B cell (primary cell): ENCODE data around the gene FADS2. TPM values are rescaled to one million over a fixed set of nuclear protein-coding genes. Genes with fewer than 3 reads are reported as not detected.

Experiments used
- ATAC-seq: fragments of 200-7000 bp; cut with Tn5 transposase; one replicate; pipeline ENCODE4 v1.10.0; 2021; ENCODE audit warnings: low read depth, mild to moderate bottlenecking, moderate number of reproducible peaks, moderate library complexity
- CTCF ChIA-PET: fragments of 350-600 bp; sonication (Branson Sonifier 250); formaldehyde crosslinking; loops from one replicate; lab custom pipeline; 2021; ENCODE audit warnings: antibody characterized with exemption, inconsistent platforms; lab: Charles Lee
- POLR2A ChIA-PET: fragments of 350-600 bp; sonication (Branson Sonifier 250); formaldehyde crosslinking; loops from one replicate; lab custom pipeline; 2021; ENCODE audit warnings: antibody characterized with exemption; lab: Charles Lee
- DNase-seq: peaks from one replicate; pipeline ENCODE4 v3.0.0; 2013
- H2AFZ ChIP-seq: 2 replicates; pipeline ENCODE4 v1.6.1; 2012; ENCODE audit warnings: mild to moderate bottlenecking, low read depth, low read length; ENCODE audit not compliant: insufficient read depth, poor library complexity, severe bottlenecking
- H3K27ac ChIP-seq, 2 donors: 1 replicate in 1 of 2; 2 replicates in 1 of 2; pipeline ENCODE4 v1.5.1; 2012 to 2013; ENCODE audit warnings: low read length in 2 of 2, mild to moderate bottlenecking in 2 of 2, moderate library complexity in 1 of 2
- H3K27me3 ChIP-seq, 4 experiments: fragments of 200-600 bp in 1 of 4; sonication (generic) in 1 of 4; replicated peaks in 1 of 4; 1 replicate in 2 of 4; 2 replicates in 2 of 4; pipeline versions ENCODE4 v1.6.1 to v1.7.0; 2013 to 2016; ENCODE audit warnings: low read length in 3 of 4, mild to moderate bottlenecking in 2 of 4, mixed read lengths in 1 of 4, moderate library complexity in 1 of 4; ENCODE audit not compliant: insufficient read depth in 4 of 4, control insufficient read depth in 3 of 4; ENCODE audit errors: control extremely low read depth in 1 of 4
- H3K36me3 ChIP-seq, 2 experiments: replicated peaks in 1 of 2; 1 replicate in 1 of 2; 2 replicates in 1 of 2; pipeline versions ENCODE4 v1.6.1 to v1.7.1; 2013; ENCODE audit warnings: low read length in 1 of 2; ENCODE audit not compliant: insufficient read depth in 2 of 2, control insufficient read depth in 1 of 2; ENCODE audit errors: control extremely low read depth in 1 of 2, extremely low read depth in 1 of 2
- H3K4me1 ChIP-seq, 2 donors: fragments of 200-600 bp in 1 of 2; sonication (generic) in 1 of 2; 1 replicate in 1 of 2; 2 replicates in 1 of 2; pipeline versions ENCODE4 v1.5.1 to v1.6.1; 2013 to 2017; ENCODE audit warnings: low read length in 2 of 2; ENCODE audit not compliant: control insufficient read depth in 2 of 2, insufficient read depth in 2 of 2
- H3K4me2 ChIP-seq: replicated peaks from 2 replicates; pipeline ENCODE3; 2012; ENCODE audit warnings: mild to moderate bottlenecking, low read depth, low read length; ENCODE audit not compliant: poor library complexity, severe bottlenecking
- H3K4me3 ChIP-seq, 5 experiments: fragments of 200-600 bp in 1 of 5; sonication (generic) in 1 of 5; 1 replicate in 3 of 5; 2 replicates in 2 of 5; pipeline versions ENCODE4 v1.5.1 to v1.7.0; 2011 to 2016; ENCODE audit warnings: low read length in 4 of 5, mild to moderate bottlenecking in 4 of 5, low read depth in 2 of 5, control low read depth in 1 of 5, moderate library complexity in 1 of 5; ENCODE audit not compliant: insufficient read depth in 1 of 5; ENCODE audit errors: control extremely low read depth in 1 of 5, extremely low read depth in 1 of 5
- H3K79me2 ChIP-seq: fragments of 200-600 bp; sonication (generic); one replicate; pipeline ENCODE4 v1.6.0; 2016; ENCODE audit warnings: low read length; ENCODE audit not compliant: control insufficient read depth, insufficient read depth
- H3K9ac ChIP-seq: fragments of 200-600 bp; sonication (generic); 2 replicates; pipeline ENCODE4 v1.6.1; 2017; ENCODE audit warnings: mild to moderate bottlenecking, low read length, moderate library complexity
- H3K9me3 ChIP-seq, 3 donors: one replicate each; pipeline versions ENCODE4 v1.6.1 to v1.7.1; 2013; ENCODE audit warnings: low read length in 2 of 3; ENCODE audit not compliant: control insufficient read depth in 2 of 3, insufficient read depth in 1 of 3; ENCODE audit errors: control extremely low read depth in 1 of 3
- H4K20me1 ChIP-seq: 2 replicates; pipeline ENCODE4 v1.6.0; 2012; ENCODE audit warnings: mild to moderate bottlenecking, low read length; ENCODE audit not compliant: insufficient read depth, control insufficient read depth, poor library complexity, severe bottlenecking
- H3K27ac Mint-ChIP-seq: one replicate; pipeline ENCODE4 v1.8.0; 2021; ENCODE audit warnings: mixed read lengths
- H3K27me3 Mint-ChIP-seq: one replicate; pipeline ENCODE4 v1.8.0; 2021; ENCODE audit warnings: mixed read lengths
- H3K4me1 Mint-ChIP-seq: one replicate; pipeline ENCODE4 v1.8.0; 2021; ENCODE audit warnings: mixed read lengths
- H3K4me3 Mint-ChIP-seq: one replicate; pipeline ENCODE4 v1.8.0; 2021; ENCODE audit warnings: mixed read lengths
- H3K9me3 Mint-ChIP-seq: one replicate; pipeline ENCODE4 v1.8.0; 2022; ENCODE audit warnings: mixed read lengths; ENCODE audit not compliant: insufficient read depth
- CTCF ChIP-seq: fragments of 200-600 bp; IDR thresholded peaks from one replicate; pipeline ENCODE4 v1.8.0; 2022; ENCODE audit warnings: antibody characterized with exemption, mild to moderate bottlenecking
- EZH2 ChIP-seq: IDR thresholded peaks from 2 replicates; pipeline ENCODE4 v1.6.1; 2012; ENCODE audit warnings: borderline replicate concordance, low read depth, mild to moderate bottlenecking, moderate library complexity, low read length; ENCODE audit not compliant: insufficient read depth, poor library complexity, severe bottlenecking
- WGBS: methylation state at CpG from one replicate; pipeline ENCODE4 v1.1.5; 2013; ENCODE audit warnings: missing lambda C conversion rate; ENCODE audit not compliant: insufficient coverage; 5-methylcytosine and 5-hydroxymethylcytosine counted together
- intact Hi-C: fragments of 100-400 bp; cut with micrococcal nuclease; formaldehyde crosslinking; loops from one replicate; pipeline ENCODE4 v1.10.0; 2022
- polyA plus RNA-seq: library from polyadenylated mRNA; depleted of rRNA; stranded (reverse); fragments of >200 nt; gene quantifications from 2 replicates; pipeline ENCODE4 v1.2.3, GENCODE V29; 2012
- total RNA-seq, 2 donors: library from RNA; stranded (reverse); fragments of 120-200 nt in 1 of 2; gene quantifications; 1 replicate in 1 of 2; 2 replicates in 1 of 2; pipeline versions ENCODE4 v1.2.3 to v1.2.4, GENCODE V29; 2013 to 2022

Gene FADS2
- total and polyA plus RNA-seq, 2 donors (not counting 1 experiment from before 2014, with no cell fraction given), result 1.5 to 5.9 TPM

- ChIA-PET CTCF (interaction anchor here (1.1 to 1.6 kb wide), 2 partner anchors 30 to 107 kb away, joined by 3 to 6 read pairs; no protein-coding TSS in a partner anchor), POLR2A (no interaction called here)
- H3K9me3 Mint-ChIP-seq, result no peaks in the 10 kb centered on the region
- Histone ChIP-seq H3K36me3 (no peaks in the 10 kb centered on the region), H3K9ac (no peak overlapping the region), H2AFZ (no peak overlapping the region), H3K27me3 (no peaks in the 10 kb centered on the region), H3K79me2 (no peaks in the 10 kb centered on the region), H3K27ac (no peak overlapping the region), H4K20me1 (no peaks in the 10 kb centered on the region), H3K4me3 (no peak overlapping the region), H3K9me3 (peaks cover 0 to 5% (median 0%) of the 10 kb centered on the region in 3 donors), H3K4me1 (peaks cover 6 to 10% of the 10 kb centered on the region in 2 donors), H3K4me2 (no peak overlapping the region)
- no peak overlapping the region for H3K27ac Mint-ChIP-seq
- H3K4me1 Mint-ChIP-seq, result peaks cover 9% of the 10 kb centered on the region
- no peaks in the 10 kb centered on the region for H3K27me3 Mint-ChIP-seq
- DNase-seq, result no peak
- intact Hi-C loops, result no loop called here
- WGBS, result 100% methylated on average over 1 of the region's 2 CpGs
- no peak for TF ChIP-seq CTCF
- TF ChIP-seq EZH2, result no peak
- ATAC-seq, result no peak
- no peak overlapping the region for H3K4me3 Mint-ChIP-seq
Measured at GRCh38 chr11:61839742-61840141, 11.6 kb downstream of the FADS2 start.

GRCh38 chr11:61840371-61840770 lies 12.3 kb downstream of the FADS2 start:
- Histone ChIP-seq H3K27me3 (no peaks in the 10 kb centered on the region), H3K9ac (no peak overlapping the region), H3K27ac (no peak overlapping the region), H3K36me3 (no peaks in the 10 kb centered on the region), H3K79me2 (no peaks in the 10 kb centered on the region), H3K4me1 (peaks cover 0 to 3% of the 10 kb centered on the region in 2 donors), H3K9me3 (peaks cover 0 to 5% (median 0%) of the 10 kb centered on the region in 3 donors), H3K4me2 (no peak overlapping the region), H3K4me3 (no peak overlapping the region), H4K20me1 (no peaks in the 10 kb centered on the region), H2AFZ (no peak overlapping the region)
- Mint-ChIP-seq H3K4me3 (no peak overlapping the region), H3K27me3 (no peaks in the 10 kb centered on the region), H3K27ac (no peak overlapping the region), H3K9me3 (no peaks in the 10 kb centered on the region), H3K4me1 (peaks cover 6% of the 10 kb centered on the region)
- DNase-seq (no peak), ATAC-seq (no peak)
- WGBS, result 89% methylated on average over 7 of the region's 7 CpGs
- CTCF ChIA-PET, result interaction anchor here (1.1 to 1.6 kb wide), 2 partner anchors 30 to 106 kb away, joined by 3 to 6 read pairs; no protein-coding TSS in a partner anchor
- TF ChIP-seq CTCF, result no peak
- no peak for TF ChIP-seq EZH2
- POLR2A ChIA-PET, result no interaction called here
- intact Hi-C loops, result no loop called here
